Calu3 (cell line): Measurements from ENCODE around the gene SPPL3. TPM values are rescaled to one million over a fixed set of nuclear protein-coding genes. Genes with fewer than 3 reads are reported as not detected.

Experiments used
- BruUV-seq: library from RNA; stranded (reverse); fragments of 400-500 nt; replicated peaks from 2 replicates; lab custom pipeline; 2021; lab: Mats Ljungman, UMichigan
- CTCF ChIA-PET: fragments of 300-600 bp; sonication (Branson Sonifier 250); formaldehyde crosslinking; loops from one replicate; lab custom pipeline; 2022; ENCODE audit warnings: antibody characterized with exemption; lab: Charles Lee
- DNase-seq: peaks from one replicate; pipeline ENCODE4 v3.0.0; 2022
- H3K27ac Mint-ChIP-seq: one replicate; pipeline ENCODE4 v1.8.0; 2022; ENCODE audit warnings: mixed read lengths; ENCODE audit not compliant: unreplicated experiment
- H3K27me3 Mint-ChIP-seq: one replicate; pipeline ENCODE4 v1.8.0; 2022; ENCODE audit warnings: mixed read lengths; ENCODE audit not compliant: unreplicated experiment
- H3K36me3 Mint-ChIP-seq: one replicate; pipeline ENCODE4 v1.8.0; 2022; ENCODE audit warnings: mild to moderate bottlenecking, moderate library complexity, mixed read lengths; ENCODE audit not compliant: insufficient read depth, unreplicated experiment
- H3K4me1 Mint-ChIP-seq: one replicate; pipeline ENCODE4 v1.8.0; 2022; ENCODE audit warnings: mild to moderate bottlenecking, low read depth, mixed read lengths; ENCODE audit not compliant: unreplicated experiment
- H3K4me3 Mint-ChIP-seq: one replicate; pipeline ENCODE4 v1.8.0; 2022; ENCODE audit warnings: mild to moderate bottlenecking, low read depth, moderate library complexity, mixed read lengths; ENCODE audit not compliant: unreplicated experiment
- H3K9me3 Mint-ChIP-seq: one replicate; pipeline ENCODE4 v1.8.0; 2022; ENCODE audit warnings: low read depth, mixed read lengths; ENCODE audit not compliant: unreplicated experiment
- CTCF ChIP-seq: fragments of 200-600 bp; IDR thresholded peaks from one replicate; pipeline ENCODE4 v1.8.0; 2022; ENCODE audit warnings: antibody characterized with exemption; ENCODE audit not compliant: unreplicated experiment
- intact Hi-C: fragments of 100-400 bp; cut with micrococcal nuclease; formaldehyde crosslinking; loops from one replicate; pipeline ENCODE4 v1.10.0; 2022; ENCODE audit not compliant: unreplicated experiment
- total RNA-seq: library from RNA; stranded (reverse); gene quantifications from 2 replicates; pipeline ENCODE4 v1.2.3, GENCODE V29; 2022

Gene SPPL3
- total RNA-seq, 1 experiment from 2014 or later: 61.0 TPM

- no peak for TF ChIP-seq CTCF
- CTCF ChIA-PET: no interaction called here
- Mint-ChIP-seq H3K4me3 (no peak overlapping the region), H3K27me3 (no peaks in the 10 kb centered on the region), H3K9me3 (no peaks in the 10 kb centered on the region), H3K36me3 (peaks cover 5% of the 10 kb centered on the region), H3K27ac (no peak overlapping the region), H3K4me1 (no peaks in the 10 kb centered on the region)
- no peak for DNase-seq
- BruUV-seq: no TSS peak
- intact Hi-C loops: no loop called here
Measured at GRCh38 chr12:120741476-120742421, 162.4 kb downstream of the SPPL3 start.

- Mint-ChIP-seq H3K4me1 (no peaks in the 10 kb centered on the region), H3K9me3 (no peaks in the 10 kb centered on the region), H3K4me3 (no peak overlapping the region), H3K36me3 (peaks cover 5% of the 10 kb centered on the region), H3K27me3 (no peaks in the 10 kb centered on the region), H3K27ac (no peak overlapping the region)
- no TSS peak for BruUV-seq
- DNase-seq: no peak
- intact Hi-C loops: no loop called here
- CTCF ChIA-PET: interaction anchor here (0.8 kb wide), 1 partner anchor 270 kb away, joined by 3 read pairs; no protein-coding TSS in a partner anchor
- TF ChIP-seq CTCF: no peak
Measured at GRCh38 chr12:120740871-120741270, 163.3 kb downstream of the SPPL3 start.

GRCh38 chr12:120739821-120740613, 164.1 kb downstream of the SPPL3 start:
- intact Hi-C loops: no loop called here
- no peaks in the 10 kb centered on the region for H3K27me3 Mint-ChIP-seq
- no peak overlapping the region for H3K27ac Mint-ChIP-seq

More at GRCh38 chr12:120739821-120740613, 164.1 kb downstream of the SPPL3 start:
- no peaks in the 10 kb centered on the region for H3K4me1 Mint-ChIP-seq
- H3K4me3 Mint-ChIP-seq: no peak overlapping the region
- no peak for DNase-seq
- H3K36me3 Mint-ChIP-seq: peaks cover 5% of the 10 kb centered on the region
- CTCF ChIA-PET: interaction anchor here (0.5 to 0.8 kb wide), 2 partner anchors 166 to 271 kb away, joined by 3 to 4 read pairs; no protein-coding TSS in a partner anchor
- TF ChIP-seq CTCF: no peak
- H3K9me3 Mint-ChIP-seq: no peaks in the 10 kb centered on the region
- BruUV-seq: no TSS peak
